A549 (cell line): ENCODE data around the gene DEPDC1B.

Experiments
- EP300 ChIP-seq, 2 experiments: fragments of >200 bp; sonication (Bioruptor Twin); formaldehyde crosslinking; IDR thresholded peaks; 2 replicates in 1 of 2; 3 replicates in 1 of 2; pipeline ENCODE4 v1.6.1; 2016 to 2017
- RFX5 ChIP-seq: fragments of 450-650 bp; IDR thresholded peaks from 2 replicates; pipeline ENCODE4 v1.7.1; 2014; ENCODE audit warnings: antibody characterized with exemption, mild to moderate bottlenecking, moderate library complexity
- TF ChIP-seq, protein P1 (sequence below): fragments of >200 bp; sonication (Bioruptor Twin); formaldehyde crosslinking; IDR thresholded peaks from 3 replicates; pipeline ENCODE4 v1.5.1; 2016

DNA sequence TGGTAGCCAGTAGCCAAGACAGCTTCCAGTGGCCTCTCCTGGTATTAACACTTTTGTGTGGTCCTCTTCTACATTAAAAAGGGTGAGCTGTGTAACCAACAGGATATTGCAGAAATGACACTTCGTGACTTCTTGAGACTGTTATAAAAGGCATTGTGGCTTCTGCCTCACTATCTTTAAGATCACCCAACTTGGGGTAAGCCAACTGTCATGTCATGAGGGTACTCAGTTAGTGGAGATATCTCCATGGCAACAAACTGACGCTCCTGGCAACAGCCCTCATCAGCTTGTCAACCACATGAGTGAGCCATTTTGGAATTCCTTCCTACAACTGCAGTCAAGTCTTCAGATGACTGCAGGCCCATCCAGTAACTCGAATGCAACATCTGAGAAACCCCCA, 121.7 kb downstream of the DEPDC1B start:
- no peak for TF ChIP-seq RFX5
- TF ChIP-seq EP300 (IDR thresholded peaks at IDR 0.05) = no peak
- TF ChIP-seq, protein P1, sequence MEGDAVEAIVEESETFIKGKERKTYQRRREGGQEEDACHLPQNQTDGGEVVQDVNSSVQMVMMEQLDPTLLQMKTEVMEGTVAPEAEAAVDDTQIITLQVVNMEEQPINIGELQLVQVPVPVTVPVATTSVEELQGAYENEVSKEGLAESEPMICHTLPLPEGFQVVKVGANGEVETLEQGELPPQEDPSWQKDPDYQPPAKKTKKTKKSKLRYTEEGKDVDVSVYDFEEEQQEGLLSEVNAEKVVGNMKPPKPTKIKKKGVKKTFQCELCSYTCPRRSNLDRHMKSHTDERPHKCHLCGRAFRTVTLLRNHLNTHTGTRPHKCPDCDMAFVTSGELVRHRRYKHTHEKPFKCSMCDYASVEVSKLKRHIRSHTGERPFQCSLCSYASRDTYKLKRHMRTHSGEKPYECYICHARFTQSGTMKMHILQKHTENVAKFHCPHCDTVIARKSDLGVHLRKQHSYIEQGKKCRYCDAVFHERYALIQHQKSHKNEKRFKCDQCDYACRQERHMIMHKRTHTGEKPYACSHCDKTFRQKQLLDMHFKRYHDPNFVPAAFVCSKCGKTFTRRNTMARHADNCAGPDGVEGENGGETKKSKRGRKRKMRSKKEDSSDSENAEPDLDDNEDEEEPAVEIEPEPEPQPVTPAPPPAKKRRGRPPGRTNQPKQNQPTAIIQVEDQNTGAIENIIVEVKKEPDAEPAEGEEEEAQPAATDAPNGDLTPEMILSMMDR = no peak
